Measurements from ENCODE around the gene DSCAML1.

Gene DSCAML1

DNA sequence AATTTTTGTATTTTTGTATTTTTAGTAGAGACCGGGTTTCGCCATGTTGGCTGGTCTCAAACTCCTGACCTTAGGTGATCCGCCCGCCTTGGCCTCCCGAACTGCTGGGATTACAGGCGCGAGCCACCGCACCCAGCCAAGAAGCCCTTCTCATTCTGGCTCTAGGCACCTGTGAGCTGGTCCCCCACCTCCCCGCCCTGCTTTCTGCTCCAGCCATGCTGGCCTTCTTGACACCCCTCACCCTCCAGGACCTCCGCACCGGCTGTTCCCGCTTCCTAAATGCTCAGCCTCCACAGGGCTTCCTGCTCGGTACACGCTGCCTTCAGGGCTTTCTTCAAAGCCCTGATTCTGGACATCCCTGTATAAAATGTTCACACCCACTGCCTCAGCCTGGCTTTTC lies 33.1 kb upstream of the DSCAML1 start:
- TF ChIP-seq, protein P1, sequence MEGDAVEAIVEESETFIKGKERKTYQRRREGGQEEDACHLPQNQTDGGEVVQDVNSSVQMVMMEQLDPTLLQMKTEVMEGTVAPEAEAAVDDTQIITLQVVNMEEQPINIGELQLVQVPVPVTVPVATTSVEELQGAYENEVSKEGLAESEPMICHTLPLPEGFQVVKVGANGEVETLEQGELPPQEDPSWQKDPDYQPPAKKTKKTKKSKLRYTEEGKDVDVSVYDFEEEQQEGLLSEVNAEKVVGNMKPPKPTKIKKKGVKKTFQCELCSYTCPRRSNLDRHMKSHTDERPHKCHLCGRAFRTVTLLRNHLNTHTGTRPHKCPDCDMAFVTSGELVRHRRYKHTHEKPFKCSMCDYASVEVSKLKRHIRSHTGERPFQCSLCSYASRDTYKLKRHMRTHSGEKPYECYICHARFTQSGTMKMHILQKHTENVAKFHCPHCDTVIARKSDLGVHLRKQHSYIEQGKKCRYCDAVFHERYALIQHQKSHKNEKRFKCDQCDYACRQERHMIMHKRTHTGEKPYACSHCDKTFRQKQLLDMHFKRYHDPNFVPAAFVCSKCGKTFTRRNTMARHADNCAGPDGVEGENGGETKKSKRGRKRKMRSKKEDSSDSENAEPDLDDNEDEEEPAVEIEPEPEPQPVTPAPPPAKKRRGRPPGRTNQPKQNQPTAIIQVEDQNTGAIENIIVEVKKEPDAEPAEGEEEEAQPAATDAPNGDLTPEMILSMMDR (IDR thresholded peaks at IDR 0.05; ENCODE audit: insufficient read depth, missing control alignments) = no peak
- no peak for DNase-seq (ENCODE audit: insufficient read length, low spot score)
- FAIRE-seq = no peak

DNA sequence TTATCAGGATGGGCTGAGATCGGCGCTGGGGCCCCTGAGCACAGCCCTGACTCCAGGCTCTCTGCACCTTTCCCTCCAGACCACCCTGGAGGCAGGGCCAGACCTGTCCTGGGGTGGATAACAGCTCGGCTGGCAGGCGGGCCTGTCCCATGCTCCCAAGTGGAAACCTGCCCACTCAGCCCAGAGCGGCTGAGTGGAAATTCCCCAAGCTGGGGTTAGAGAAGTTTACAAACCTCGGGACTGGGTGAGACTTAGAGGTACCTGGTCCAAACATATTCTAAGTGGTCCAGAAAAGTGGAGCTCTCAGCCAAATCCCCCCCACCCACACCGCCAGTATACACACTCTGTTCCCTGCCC lies 32.3 kb upstream of the DSCAML1 start:
- DNase-seq (ENCODE audit: insufficient read length, low spot score) (no peak), FAIRE-seq (no peak)
- TF ChIP-seq, protein P1 (IDR thresholded peaks at IDR 0.05; ENCODE audit: insufficient read depth, missing control alignments) = no peak

DNA sequence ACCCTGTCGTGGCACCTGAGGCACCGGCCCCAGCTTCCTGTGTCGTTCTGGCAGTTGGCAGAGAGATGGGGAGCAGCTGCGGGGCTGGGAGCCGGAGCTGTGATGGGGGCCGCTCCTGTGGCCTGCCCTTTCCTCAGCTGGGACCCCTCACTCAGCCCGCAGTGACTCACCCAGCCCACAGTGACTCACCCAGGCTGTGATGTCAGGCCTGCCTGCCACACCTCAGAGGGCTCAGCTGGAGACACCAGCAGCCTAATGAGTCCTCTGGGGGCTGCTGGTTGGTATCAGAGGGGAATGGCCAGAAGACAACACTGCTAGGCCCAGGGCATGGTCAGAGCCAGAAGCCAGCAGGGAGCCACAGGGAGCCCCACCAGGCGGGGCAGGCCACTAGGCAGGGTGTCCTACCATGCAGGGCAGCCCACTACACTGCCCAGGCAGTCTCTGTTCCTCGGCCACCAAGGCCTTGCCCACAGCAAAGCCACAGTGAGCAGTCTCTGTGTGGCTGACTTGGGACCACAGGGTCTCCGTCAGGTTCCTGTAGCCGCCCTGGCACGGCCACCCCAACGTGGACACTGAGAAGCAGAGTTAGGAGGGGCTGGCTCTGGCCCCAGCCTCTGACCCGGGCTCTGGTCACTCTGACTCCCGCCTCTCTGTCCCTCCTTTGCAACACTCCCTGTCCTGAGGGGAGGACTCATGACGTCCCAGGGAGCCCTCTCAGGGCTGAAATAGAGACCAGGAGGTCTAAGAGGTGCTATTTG lies 31.8 kb upstream of the DSCAML1 start:
- DNase-seq (ENCODE audit: insufficient read length, low spot score) (no peak), FAIRE-seq (no peak)
- TF ChIP-seq, protein P1 (IDR thresholded peaks at IDR 0.05; ENCODE audit: insufficient read depth, missing control alignments) = no peak

DNA sequence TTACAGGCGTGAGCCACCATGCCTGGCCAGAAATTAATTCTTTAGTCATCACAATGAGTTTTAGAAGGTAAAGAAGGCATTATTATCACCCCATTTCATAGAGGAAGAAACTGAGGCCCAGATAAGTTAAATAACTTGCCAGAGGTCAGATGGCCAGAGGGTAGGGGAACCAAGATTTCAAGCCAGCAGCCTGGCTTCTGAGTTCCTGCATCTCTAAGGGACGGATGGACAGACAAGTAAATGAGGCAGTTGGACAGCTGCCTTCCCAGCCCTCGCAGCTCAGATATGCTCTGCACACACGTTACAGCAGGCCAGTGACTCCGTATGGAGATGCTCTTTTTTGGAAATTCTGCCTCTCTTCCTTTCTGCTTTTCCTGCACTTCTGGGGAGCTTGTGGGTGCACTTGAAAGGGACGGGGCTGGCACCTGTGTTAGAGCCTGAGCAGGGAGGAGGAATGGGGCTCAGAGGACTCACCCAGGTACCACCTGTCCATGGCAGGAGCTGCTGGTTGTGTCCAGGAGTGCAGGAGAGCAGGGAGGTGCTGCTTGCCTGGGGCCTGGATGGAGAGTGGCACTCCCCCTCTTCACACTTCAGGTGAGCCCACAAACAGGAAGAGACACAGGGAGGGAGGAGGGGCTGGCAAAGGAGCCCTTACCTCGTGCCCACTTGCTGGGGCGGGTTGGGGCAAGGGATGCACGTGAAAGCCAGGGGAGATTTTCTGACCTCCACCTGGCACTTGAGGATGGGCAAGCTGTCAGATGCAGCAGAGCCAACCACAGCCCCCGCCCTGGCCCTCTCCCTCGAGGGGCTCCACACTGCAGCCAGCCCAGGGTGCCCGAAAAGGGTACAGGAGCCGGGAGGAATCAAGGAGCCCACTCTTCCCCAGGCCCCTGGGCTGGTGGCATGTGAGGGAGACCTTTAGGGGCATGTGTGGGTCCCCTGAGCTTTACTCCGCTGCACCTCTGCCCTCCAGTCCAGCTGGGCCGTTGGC lies 30.8 kb upstream of the DSCAML1 start:
- TF ChIP-seq, protein P1 (IDR thresholded peaks at IDR 0.05; ENCODE audit: insufficient read depth, missing control alignments) = no peak
- no peak for FAIRE-seq
- no peak for DNase-seq (ENCODE audit: insufficient read length, low spot score)

DNA sequence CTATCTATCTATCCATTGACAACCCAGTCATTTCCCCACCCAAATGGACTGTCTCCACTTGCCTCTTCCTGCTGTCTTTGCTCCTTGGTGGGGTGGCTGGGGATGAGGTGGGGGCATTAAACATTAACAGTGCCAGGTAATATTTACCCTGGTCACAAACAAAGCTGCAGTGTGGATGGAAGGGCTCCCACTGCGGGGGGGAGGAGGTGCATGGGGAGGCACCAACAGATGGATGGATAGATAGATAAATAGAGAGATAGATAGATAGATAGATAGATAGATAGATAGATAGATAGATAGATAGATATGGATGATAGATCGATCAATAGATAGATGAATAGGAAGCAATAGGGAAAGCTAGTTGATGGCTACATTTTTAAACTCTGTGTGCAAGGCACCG lies 29.8 kb upstream of the DSCAML1 start:
- TF ChIP-seq, protein P1 (IDR thresholded peaks at IDR 0.05; ENCODE audit: insufficient read depth, missing control alignments) = no peak
- DNase-seq (ENCODE audit: insufficient read length, low spot score) = no peak
- no peak for FAIRE-seq

DNA sequence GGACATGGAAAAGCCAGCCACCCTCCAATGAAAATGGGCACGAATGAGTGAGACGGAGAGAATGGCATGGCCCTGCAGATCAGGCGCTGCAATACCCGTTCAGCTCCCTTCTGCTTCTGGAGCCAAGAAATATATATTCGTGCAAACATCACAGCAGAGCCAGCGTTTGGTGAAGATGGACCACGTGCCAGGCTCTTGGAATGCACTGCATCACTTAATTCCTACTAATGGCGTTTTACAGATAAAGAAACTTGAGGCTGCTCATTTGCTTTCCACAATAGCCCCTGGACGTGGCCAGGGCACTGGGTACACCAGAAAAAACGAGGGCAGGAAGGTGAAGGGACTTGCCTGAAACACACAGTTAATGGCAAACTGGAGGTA lies 29.2 kb upstream of the DSCAML1 start:
- FAIRE-seq (no peak), DNase-seq (ENCODE audit: insufficient read length, low spot score) (no peak)
- TF ChIP-seq, protein P1 (IDR thresholded peaks at IDR 0.05; ENCODE audit: insufficient read depth, missing control alignments) = no peak

All from D721Med (cell line).